OCI-LY3 (cell line): ENCODE measurements around the gene C16orf90.

ENCODE experiments used
- H2AFZ ChIP-seq: fragments of 200-600, 300-600 bp; shearing (Covaris generic); 2 replicates; pipeline ENCODE4 v1.6.0; 2014; ENCODE audit warnings: antibody characterized with exemption, low read depth, low read length
- H3K27ac ChIP-seq: fragments of 200-600, 300-600 bp; sonication (generic); 2 replicates; pipeline ENCODE4 v1.5.1; 2014; ENCODE audit warnings: mild to moderate bottlenecking, low read length, moderate library complexity, mixed read lengths
- H3K27me3 ChIP-seq: fragments of 200-600, 300-600 bp; sonication (generic); 2 replicates; pipeline ENCODE4 v1.6.1; 2014; ENCODE audit warnings: low read depth, low read length, mixed read lengths
- H3K36me3 ChIP-seq: fragments of 200-600, 300-600 bp; sonication (generic); replicated peaks from 2 replicates; pipeline ENCODE3; 2014; ENCODE audit warnings: low read depth, low read length, mixed read lengths
- H3K4me1 ChIP-seq: fragments of 300-600, 200-600 bp; sonication (generic); 2 replicates; pipeline ENCODE4 v1.6.1; 2014; ENCODE audit warnings: low read length, mixed read lengths
- H3K4me2 ChIP-seq: fragments of 200-600, 300-600 bp; sonication (generic); 2 replicates; pipeline ENCODE4 v1.6.1; 2014; ENCODE audit warnings: low read length, mixed read lengths
- H3K4me3 ChIP-seq: fragments of 300-600, 200-600 bp; sonication (generic); 2 replicates; pipeline ENCODE4 v1.5.1; 2014; ENCODE audit warnings: antibody characterized with exemption, mild to moderate bottlenecking, low read length, moderate library complexity
- H3K79me2 ChIP-seq: fragments of 300-600, 200-600 bp; shearing (Covaris generic); 2 replicates; pipeline ENCODE4 v1.6.1; 2014; ENCODE audit warnings: mild to moderate bottlenecking, low read length, mixed read lengths
- H3K9ac ChIP-seq: fragments of 300-600, 200-600 bp; shearing (Covaris generic); 2 replicates; pipeline ENCODE4 v1.6.0; 2014; ENCODE audit warnings: mild to moderate bottlenecking, low read length, moderate library complexity
- H3K9me3 ChIP-seq: fragments of 200-600, 300-600 bp; shearing (Covaris generic); 2 replicates; pipeline ENCODE4 v1.6.1; 2014; ENCODE audit warnings: low read length, mixed read lengths; ENCODE audit not compliant: insufficient read depth
- H4K20me1 ChIP-seq: fragments of 200-600, 300-600 bp; sonication (generic); 2 replicates; pipeline ENCODE4 v1.6.1; 2016; ENCODE audit warnings: low read length, mixed read lengths; ENCODE audit not compliant: insufficient read depth
- CTCF ChIP-seq: fragments of 200-600, 300-600 bp; sonication (generic); IDR thresholded peaks from 2 replicates; pipeline ENCODE4 v1.5.1; 2014; ENCODE audit warnings: antibody characterized with exemption, low read length, low read depth
- EZH2phosphoT487 ChIP-seq: fragments of 200-600 bp; shearing (Covaris generic); IDR thresholded peaks from 2 replicates; pipeline ENCODE4 v1.6.1; 2018; ENCODE audit warnings: antibody characterized with exemption, mixed run types, low read depth

Gene C16orf90

GRCh38 chr16:3519581-3519980 lies 24.3 kb upstream of the C16orf90 start:
- Histone ChIP-seq H2AFZ (no peak overlapping the region), H3K36me3 (peaks cover 9% of the 10 kb centered on the region), H3K79me2 (no peaks in the 10 kb centered on the region), H3K4me1 (no peaks in the 10 kb centered on the region), H3K27me3 (no peaks in the 10 kb centered on the region), H3K4me3 (no peak overlapping the region), H3K27ac (no peak overlapping the region), H3K4me2 (no peak overlapping the region), H3K9me3 (no peaks in the 10 kb centered on the region), H4K20me1 (no peaks in the 10 kb centered on the region), H3K9ac (no peak overlapping the region)
- TF ChIP-seq CTCF (no peak), EZH2phosphoT487 (no peak)

GRCh38 chr16:3518986-3519348 lies 23.7 kb upstream of the C16orf90 start:
- H3K27ac ChIP-seq, result no peak overlapping the region
- no peaks in the 10 kb centered on the region for H4K20me1 ChIP-seq
- H2AFZ ChIP-seq, result no peak overlapping the region
- no peaks in the 10 kb centered on the region for H3K9me3 ChIP-seq
- no peak overlapping the region for H3K9ac ChIP-seq
- H3K4me2 ChIP-seq, result no peak overlapping the region
- no peaks in the 10 kb centered on the region for H3K4me1 ChIP-seq
- no peaks in the 10 kb centered on the region for H3K27me3 ChIP-seq
- no peak for TF ChIP-seq EZH2phosphoT487
- TF ChIP-seq CTCF, result no peak
- H3K79me2 ChIP-seq, result no peaks in the 10 kb centered on the region
- no peak overlapping the region for H3K4me3 ChIP-seq
- H3K36me3 ChIP-seq, result peaks cover 13% of the 10 kb centered on the region

- Histone ChIP-seq H3K27me3 (no peaks in the 10 kb centered on the region), H4K20me1 (no peaks in the 10 kb centered on the region), H3K4me3 (no peak overlapping the region), H3K27ac (no peak overlapping the region), H3K36me3 (peaks cover 14% of the 10 kb centered on the region), H3K9me3 (no peaks in the 10 kb centered on the region), H3K9ac (no peak overlapping the region), H2AFZ (no peak overlapping the region), H3K4me1 (no peaks in the 10 kb centered on the region), H3K4me2 (no peak overlapping the region), H3K79me2 (no peaks in the 10 kb centered on the region)
- no peak for TF ChIP-seq CTCF
Observed at GRCh38 chr16:3518292-3518985, 23.1 kb upstream of the C16orf90 start.

GRCh38 chr16:3515897-3516296 lies 20.6 kb upstream of the C16orf90 start:
- Histone ChIP-seq H2AFZ (no peak overlapping the region), H3K4me3 (no peak overlapping the region), H3K27ac (no peak overlapping the region), H3K9me3 (no peaks in the 10 kb centered on the region), H3K36me3 (peaks cover 14% of the 10 kb centered on the region), H3K4me1 (no peaks in the 10 kb centered on the region), H3K9ac (no peak overlapping the region), H3K27me3 (no peaks in the 10 kb centered on the region), H3K4me2 (no peak overlapping the region), H4K20me1 (no peaks in the 10 kb centered on the region), H3K79me2 (no peaks in the 10 kb centered on the region)
- TF ChIP-seq EZH2phosphoT487, result no peak
- no peak for TF ChIP-seq CTCF
